Femur (tissue), 1 donor: ENCODE results near the gene ECHDC3.

Experiments
- DNase-seq: peaks from one replicate; pipeline ENCODE4 v3.0.0-alpha.2; 2017

The ECHDC3 gene

GRCh38 chr10:11754620-11755019, 12.4 kb downstream of the ECHDC3 start:
- no peak for DNase-seq

DNA sequence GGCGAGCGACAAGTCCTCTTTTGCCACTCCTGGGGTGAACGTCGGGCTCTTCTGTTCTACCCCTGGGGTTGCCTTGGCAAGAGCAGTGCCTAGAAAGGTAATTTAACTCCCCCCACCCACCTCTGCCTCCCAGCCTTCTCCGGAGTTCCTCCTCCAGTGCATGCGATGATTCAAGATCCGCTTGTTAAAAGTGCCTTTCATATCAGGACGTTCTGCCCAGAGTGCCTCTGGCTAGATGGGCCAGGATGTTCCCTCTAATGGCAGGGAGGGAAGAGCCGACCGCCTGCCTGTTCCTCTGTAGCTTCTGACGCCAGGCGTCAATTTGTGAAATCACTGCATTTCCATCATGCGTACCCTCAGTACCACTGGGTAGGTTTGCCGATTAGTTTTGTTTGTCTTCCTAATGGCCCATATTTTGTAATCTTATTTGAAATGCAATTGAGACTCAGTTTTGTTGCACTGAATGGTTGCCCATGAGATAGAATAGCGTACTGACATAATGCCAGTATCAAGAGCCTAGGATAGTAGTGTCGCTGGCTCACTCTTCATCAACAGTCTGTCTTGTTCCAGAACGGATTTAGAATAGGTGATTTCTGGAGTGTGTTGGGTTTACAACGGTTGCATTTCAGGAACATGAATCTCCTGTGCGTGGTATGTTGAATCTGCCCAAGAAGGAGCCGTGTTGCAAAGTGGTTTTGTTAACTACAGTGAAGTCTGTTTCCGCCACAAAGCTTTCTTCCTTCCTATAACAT, 13.5 kb downstream of the ECHDC3 start:
- DNase-seq: no peak

GRCh38 chr10:11756766-11757315, 14.7 kb downstream of the ECHDC3 start:
- DNase-seq: no peak

GRCh38 chr10:11757454-11757820, 15.3 kb downstream of the ECHDC3 start:
- peak; percentile 43 for DNase-seq

DNA sequence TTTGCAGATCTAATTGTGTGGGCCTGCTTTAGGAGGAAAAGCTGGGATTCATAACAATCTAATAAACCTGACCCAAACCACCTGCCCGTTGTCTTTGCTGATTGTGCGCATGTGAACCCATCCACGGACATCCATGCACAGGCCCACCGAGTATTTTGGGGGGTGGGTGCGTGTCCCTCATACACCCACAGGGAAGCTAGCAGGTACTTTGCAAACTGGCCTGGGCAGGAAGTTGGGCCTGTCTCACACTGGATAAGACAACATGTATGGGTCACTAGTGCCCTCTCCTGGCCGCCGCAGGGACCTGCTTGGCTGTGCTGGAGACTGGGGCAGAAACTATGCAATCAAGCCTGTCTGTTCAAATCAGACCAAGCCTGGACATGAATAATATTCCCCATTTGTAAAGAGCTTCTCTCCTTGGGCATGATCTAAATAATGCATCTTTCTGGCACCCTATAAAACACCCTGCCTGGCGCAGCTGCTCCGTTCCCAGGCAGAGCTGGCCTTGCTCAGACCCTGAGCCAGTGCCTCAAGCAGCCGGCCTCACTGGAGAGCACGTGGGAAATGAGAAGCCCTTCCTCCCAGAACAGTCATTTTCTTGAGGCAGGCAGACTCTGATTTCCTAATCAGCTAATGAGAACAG, 15.8 kb downstream of the ECHDC3 start:
- peak; percentile 90 for DNase-seq

DNA sequence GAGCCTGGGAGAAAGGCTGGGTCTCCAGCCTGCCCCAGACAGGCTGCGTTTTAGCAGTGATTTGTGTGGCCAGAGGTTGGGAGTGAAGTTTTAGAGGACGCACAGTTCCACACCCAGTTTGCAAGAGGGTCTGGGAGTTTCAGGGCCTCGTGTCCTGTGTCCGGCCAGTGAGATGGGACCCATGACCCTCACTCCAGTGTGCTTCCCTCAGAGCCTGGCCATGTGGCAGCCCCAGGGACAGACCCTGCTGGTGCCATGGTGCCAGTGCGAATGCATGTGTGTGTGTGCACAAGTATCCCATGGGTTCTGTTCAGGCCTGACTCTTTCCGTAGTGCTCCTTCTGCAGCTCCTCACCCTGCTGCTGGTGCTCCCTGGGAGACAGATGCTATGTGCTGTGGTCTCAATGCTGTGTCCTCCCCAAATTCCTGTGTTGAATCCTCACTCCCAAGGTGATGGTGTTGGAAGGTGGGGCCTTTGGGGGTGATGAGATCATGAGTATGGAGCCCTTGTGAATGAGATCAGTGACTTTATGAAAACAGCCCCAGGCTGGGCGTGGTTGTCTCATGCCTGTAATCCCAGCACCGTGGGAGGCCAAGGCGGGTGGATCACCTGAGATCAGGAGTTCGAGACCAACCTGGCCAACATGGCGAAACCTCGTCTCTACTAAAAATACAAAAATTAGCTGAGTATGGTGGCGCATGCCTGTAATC, 16.5 kb downstream of the ECHDC3 start:
- no peak for DNase-seq

- DNase-seq: no peak
Measured at GRCh38 chr10:11759347-11759746, 17.2 kb downstream of the ECHDC3 start.

GRCh38 chr10:11760151-11760550, 18.0 kb downstream of the ECHDC3 start:
- DNase-seq: no peak

- DNase-seq: no peak
Measured at GRCh38 chr10:11760861-11761260, 18.7 kb downstream of the ECHDC3 start.

- no peak for DNase-seq
Measured at GRCh38 chr10:11761431-11761830, 19.2 kb downstream of the ECHDC3 start.

GRCh38 chr10:11762706-11763500, 20.7 kb downstream of the ECHDC3 start:
- no peak for DNase-seq

GRCh38 chr10:11763501-11763861, 21.3 kb downstream of the ECHDC3 start:
- no peak for DNase-seq

DNA sequence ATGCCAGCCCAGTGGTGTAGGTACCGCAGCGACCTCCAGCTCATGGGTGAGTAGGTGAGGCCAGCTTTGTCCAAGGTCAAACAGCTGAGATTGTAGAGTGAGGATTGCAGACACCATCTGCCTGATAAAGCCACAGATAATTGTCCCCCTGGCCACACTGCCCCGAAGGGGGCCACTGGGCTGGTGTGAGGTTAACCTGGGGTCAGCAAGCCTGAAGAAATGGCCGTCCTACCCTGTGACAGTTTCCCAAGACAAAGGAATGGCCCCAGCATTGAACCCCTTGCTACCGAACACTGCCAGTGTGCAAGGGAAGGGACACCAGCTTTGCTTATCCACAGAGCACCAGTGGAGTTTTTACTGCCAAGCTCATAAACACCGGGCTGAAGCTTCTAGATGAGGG, 23.0 kb downstream of the ECHDC3 start:
- DNase-seq: no peak

DNA sequence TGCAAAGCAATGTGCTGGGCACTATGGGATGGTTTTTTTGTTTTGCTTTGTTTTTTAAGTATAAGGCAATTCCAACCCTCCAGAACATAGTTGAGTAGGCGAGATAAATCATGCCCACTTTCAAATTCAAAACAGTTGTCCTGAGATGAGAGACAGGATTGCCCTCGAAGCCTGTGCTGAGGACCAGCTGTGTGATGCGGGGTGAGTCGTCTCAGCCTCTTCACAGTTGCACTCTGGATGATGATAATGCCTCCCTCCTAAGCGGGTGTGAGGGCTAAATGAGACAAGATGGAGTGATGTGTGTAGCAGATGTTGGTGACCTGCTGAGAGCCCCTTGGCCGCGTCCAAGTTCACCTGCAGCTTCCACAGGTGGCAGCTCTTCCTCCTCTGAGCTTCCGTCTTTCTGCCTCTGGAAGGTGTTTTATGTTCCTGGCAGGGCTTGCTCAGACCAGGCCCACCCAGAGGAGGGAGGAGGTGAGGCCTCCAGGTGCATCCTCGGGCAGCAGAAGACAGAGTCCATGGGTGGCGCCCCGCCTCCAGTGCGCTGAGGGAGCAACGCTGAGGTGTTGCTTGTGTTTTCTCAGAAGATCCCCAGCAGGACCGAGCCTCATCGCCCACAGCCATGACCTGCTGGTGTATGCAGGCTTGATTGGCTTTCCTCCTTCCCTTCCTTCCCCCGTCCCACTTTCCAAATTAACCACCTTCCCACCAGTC, 30.6 kb downstream of the ECHDC3 start:
- DNase-seq: no peak

GRCh38 chr10:11773761-11774441, 31.7 kb downstream of the ECHDC3 start:
- no peak for DNase-seq

DNA sequence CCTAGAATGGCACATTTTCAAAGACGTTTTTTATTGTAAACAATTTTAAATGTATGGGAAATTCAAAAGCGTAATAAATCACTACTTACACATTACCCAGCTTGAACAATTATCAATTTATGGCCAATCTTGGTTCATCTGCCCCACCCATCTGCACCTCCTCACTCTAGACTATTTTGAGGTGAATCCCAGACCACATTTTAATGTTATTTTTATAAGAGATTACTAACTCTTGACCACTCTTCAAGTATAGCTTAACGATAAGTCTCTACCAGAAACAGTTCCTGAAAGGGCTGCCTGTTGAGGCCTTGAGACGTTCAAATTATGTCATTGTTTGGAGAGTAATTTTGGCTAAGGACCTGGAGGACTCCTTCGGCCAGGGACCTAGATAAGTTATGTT, 33.2 kb downstream of the ECHDC3 start:
- no peak for DNase-seq

GRCh38 chr10:11776080-11776479, 33.9 kb downstream of the ECHDC3 start:
- DNase-seq: no peak

DNA sequence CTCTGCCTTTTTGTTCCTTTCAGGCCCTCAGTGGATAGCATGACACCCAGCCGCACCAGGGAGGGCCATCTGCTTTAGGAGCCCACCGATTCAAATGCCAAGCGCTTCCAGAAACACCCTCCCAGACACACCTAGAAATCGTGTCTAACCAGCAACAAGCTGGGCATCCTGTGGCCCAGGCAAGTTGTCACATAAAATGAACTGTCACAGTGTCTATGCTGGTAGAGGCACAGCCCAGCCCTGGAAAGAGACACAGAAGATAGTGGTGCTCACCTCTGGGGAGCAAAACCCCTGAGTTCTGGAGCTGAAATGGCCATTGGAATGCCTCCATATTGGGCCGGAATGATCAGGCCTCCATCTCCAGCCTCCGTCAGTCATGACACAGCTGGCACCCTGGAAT, 38.9 kb downstream of the ECHDC3 start:
- no peak for DNase-seq

DNA sequence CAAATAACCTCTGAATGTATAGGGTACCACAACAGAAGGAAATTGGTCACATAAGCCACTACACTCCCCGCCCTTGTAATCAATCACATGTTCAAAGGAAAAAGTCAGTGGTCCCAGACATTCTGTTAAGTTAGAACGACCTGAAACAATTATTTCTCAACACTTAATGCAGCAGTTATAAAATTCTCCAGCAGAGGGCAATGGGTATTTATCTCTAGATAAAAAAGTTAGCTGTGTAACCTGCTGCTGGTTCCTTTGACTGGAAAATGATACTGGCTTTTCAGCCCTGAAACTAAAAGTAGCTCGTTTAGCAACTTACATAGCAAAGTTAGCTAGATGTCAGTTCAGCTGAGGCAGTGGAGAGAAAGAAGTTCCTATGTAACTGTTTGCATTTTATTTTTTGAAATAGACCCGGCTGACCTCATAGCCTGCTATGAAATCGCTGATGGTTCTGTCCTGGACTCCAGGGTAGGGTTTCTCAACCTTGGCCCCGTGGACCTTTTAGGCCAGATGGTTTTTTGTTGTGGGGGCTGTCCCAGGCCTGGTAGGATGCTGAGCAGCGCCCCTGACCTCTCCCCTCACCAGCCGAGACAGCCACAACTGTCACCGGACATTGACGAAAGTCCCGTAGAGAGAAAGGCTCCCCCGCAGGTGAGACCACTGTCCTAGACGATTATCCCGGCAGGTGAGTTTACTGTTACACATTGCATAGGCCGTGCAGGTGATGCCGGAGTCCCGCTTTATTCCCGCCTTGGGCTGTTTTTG, 40.8 kb downstream of the ECHDC3 start:
- no peak for DNase-seq

DNA sequence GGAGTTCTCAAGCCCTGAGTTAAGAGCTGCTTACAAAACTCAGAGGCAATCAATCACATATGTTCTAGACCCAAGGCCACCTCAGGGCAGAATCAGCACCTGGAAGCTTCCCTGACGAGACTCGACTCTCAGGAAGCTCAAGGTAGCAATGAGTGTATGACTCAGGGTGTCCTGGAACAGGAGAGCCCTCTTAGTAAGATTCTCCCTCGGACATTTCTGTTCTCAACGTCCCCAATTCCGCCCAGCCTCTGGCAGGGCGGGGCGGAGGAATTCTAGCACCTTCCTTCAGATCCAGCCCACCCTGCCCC, 41.3 kb downstream of the ECHDC3 start:
- no peak for DNase-seq

GRCh38 chr10:11787374-11787773, 45.2 kb downstream of the ECHDC3 start:
- no peak for DNase-seq
